ENCODE measurements around the gene OLFML2A.

DNA sequence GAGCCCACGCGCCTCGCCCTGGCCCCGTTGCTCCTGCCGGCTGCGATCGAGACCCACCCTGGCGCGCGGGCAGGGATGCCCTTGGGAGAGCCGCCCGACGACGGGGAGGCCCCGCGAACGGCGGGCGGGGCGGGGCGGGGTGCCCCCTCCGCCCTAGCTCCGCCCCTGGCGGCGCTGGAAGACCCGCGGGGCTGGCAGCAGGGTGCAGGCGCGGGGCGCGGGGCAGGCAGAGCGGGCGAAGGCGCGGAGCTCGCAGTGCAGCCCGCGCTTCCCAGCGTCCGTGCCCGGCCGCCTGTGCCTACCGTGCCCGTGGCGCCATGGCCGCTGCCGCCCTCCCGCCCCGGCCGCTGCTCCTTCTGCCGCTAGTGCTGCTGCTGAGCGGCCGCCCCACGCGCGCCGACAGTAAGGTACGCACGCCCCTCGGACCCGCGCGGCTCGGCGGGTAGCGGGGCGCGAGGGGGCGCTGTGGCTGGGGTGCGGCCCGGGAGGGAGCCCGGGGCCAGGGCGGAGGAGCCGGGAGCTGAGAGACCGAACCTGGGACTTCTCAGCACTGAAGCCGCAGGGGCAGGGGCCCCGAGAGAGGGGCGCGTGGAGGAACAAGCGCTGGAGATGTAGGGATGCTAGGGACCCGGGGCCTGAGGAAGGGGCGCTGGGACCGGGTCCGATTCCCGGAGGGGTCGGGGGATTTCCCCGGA, at the start of gene OLFML2A:
- TF ChIP-seq, protein P1, sequence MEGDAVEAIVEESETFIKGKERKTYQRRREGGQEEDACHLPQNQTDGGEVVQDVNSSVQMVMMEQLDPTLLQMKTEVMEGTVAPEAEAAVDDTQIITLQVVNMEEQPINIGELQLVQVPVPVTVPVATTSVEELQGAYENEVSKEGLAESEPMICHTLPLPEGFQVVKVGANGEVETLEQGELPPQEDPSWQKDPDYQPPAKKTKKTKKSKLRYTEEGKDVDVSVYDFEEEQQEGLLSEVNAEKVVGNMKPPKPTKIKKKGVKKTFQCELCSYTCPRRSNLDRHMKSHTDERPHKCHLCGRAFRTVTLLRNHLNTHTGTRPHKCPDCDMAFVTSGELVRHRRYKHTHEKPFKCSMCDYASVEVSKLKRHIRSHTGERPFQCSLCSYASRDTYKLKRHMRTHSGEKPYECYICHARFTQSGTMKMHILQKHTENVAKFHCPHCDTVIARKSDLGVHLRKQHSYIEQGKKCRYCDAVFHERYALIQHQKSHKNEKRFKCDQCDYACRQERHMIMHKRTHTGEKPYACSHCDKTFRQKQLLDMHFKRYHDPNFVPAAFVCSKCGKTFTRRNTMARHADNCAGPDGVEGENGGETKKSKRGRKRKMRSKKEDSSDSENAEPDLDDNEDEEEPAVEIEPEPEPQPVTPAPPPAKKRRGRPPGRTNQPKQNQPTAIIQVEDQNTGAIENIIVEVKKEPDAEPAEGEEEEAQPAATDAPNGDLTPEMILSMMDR (IDR thresholded peaks at IDR 0.05) = peak; percentile 24
- TF ChIP-seq EZH2 (IDR thresholded peaks at IDR 0.05; ENCODE audit: borderline replicate concordance, insufficient read depth, low read depth, low read length, poor library complexity, severe bottlenecking) = no peak

Data from B cell (primary cell).